ENCODE results near the gene ANXA2R. TPM values are rescaled to one million over a fixed set of nuclear protein-coding genes. Genes with fewer than 3 reads are reported as not detected.
"Not testable (repeated sequence)": the region's sequence is repeated elsewhere in the genome, so short reads cannot be mapped to it uniquely, and the experiment has no call there.

ANXA2R gene
- total and polyA plus RNA-seq, 8 donors: 1.5 to 2.9 (median 2.1) TPM

GRCh38 chr5:43063721-43064171 is 23.6 kb upstream of the ANXA2R start:
- TF ChIP-seq, protein P1, sequence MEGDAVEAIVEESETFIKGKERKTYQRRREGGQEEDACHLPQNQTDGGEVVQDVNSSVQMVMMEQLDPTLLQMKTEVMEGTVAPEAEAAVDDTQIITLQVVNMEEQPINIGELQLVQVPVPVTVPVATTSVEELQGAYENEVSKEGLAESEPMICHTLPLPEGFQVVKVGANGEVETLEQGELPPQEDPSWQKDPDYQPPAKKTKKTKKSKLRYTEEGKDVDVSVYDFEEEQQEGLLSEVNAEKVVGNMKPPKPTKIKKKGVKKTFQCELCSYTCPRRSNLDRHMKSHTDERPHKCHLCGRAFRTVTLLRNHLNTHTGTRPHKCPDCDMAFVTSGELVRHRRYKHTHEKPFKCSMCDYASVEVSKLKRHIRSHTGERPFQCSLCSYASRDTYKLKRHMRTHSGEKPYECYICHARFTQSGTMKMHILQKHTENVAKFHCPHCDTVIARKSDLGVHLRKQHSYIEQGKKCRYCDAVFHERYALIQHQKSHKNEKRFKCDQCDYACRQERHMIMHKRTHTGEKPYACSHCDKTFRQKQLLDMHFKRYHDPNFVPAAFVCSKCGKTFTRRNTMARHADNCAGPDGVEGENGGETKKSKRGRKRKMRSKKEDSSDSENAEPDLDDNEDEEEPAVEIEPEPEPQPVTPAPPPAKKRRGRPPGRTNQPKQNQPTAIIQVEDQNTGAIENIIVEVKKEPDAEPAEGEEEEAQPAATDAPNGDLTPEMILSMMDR (IDR thresholded peaks at IDR 0.05): no peak
- H3K4me3 ChIP-seq: peak overlapping the region in 1 of 2 donors; percentile 69
- H3K9me3 ChIP-seq: no peaks in the 10 kb centered on the region
- H3K36me3 ChIP-seq: no peaks in the 10 kb centered on the region
- ATAC-seq (no peak), DNase-seq (peak in 2 of 4 donors; percentile 37 to 70)
- intact Hi-C loops (cut with DNase I): no loop called here
- H3K27me3 ChIP-seq: no peaks in the 10 kb centered on the region
- peaks cover 13 to 27% of the 10 kb centered on the region in 2 donors for H3K4me1 ChIP-seq
- peak overlapping the region; percentile 100 for H3K27ac ChIP-seq

DNA sequence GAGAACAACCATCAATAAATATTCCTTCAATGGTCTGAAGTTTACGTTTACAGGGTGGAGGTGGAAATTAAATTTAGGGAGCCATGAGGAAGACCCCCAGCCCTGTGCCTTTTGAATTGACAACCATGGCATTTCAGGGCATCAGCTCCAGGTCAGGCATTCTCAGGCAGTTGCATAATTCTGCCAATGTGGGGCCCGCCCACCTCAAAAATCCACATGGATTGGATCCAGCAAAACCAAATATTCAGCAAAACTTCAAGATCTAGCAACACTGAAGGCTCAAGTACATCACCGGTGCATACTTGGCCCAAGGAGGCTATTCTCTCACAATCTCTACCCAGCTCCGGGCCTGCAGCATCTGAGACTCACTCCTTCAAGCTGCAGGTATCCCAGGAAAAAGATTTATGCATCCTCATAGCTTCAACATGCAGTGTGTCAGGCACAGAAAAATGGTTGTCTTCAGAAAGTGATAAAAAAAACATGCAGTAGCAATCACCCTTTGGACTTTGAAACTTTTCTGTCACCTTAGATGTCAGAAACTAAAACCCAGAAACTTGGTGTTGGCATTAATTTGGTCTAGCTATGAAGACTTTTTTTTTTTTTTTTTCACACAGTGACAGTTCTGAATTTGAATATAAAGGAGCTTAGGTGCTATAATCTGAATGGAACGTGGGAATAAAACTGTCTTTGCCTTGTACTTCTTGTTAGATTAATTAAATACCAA is 21.4 kb upstream of the ANXA2R start:
- H3K9me3 ChIP-seq: no peaks in the 10 kb centered on the region
- no peak overlapping the region for H3K27ac ChIP-seq
- no peak for DNase-seq
- intact Hi-C loops (cut with DNase I): no loop called here
- no peaks in the 10 kb centered on the region for H3K36me3 ChIP-seq
- H3K27me3 ChIP-seq: no peaks in the 10 kb centered on the region
- H3K4me3 ChIP-seq: no peak overlapping the region
- peaks cover 0 to 12% of the 10 kb centered on the region in 2 donors for H3K4me1 ChIP-seq
- no peak for ATAC-seq
- TF ChIP-seq, protein P1 (IDR thresholded peaks at IDR 0.05): no peak

DNA sequence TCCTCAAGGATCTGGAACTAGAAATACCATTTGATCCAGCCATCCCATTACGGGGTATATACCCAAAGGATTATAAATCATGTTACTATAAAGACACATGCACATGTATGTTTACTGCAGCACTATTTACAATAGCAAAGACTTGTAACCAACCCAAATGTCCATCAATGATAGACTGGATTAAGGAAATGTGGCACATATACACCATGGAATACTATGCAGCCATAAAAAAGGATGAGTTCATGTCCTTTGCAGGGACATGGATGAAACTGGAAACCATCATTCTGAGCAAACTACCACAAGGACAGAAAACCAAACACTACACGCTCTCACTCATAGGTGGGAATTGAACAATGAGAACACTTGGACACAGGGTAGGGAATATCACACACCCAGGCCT is 19.9 kb upstream of the ANXA2R start:
- H3K4me3 ChIP-seq; H3K9me3 ChIP-seq; ATAC-seq; DNase-seq; H3K36me3 ChIP-seq; H3K27me3 ChIP-seq; intact Hi-C loops (cut with DNase I); H3K27ac ChIP-seq: not testable (repeated sequence)
- H3K4me1 ChIP-seq: peaks cover 0 to 12% of the 10 kb centered on the region in 2 donors

GRCh38 chr5:43055098-43055497 is 15.0 kb upstream of the ANXA2R start:
- H3K27me3 ChIP-seq; DNase-seq; intact Hi-C loops (cut with DNase I); H3K9me3 ChIP-seq; ATAC-seq; H3K4me3 ChIP-seq; H3K4me1 ChIP-seq; H3K27ac ChIP-seq; H3K36me3 ChIP-seq: not testable (repeated sequence)

- ATAC-seq: no peak
- H3K4me3 ChIP-seq: no peak overlapping the region
- no peak for DNase-seq
- no peaks in the 10 kb centered on the region for H3K27me3 ChIP-seq
- peaks cover 0 to 5% of the 10 kb centered on the region in 2 donors for H3K36me3 ChIP-seq
- TF ChIP-seq, protein P1 (IDR thresholded peaks at IDR 0.05): no peak
- H3K9me3 ChIP-seq: no peaks in the 10 kb centered on the region
- intact Hi-C loops (cut with DNase I): no loop called here
- H3K4me1 ChIP-seq: no peaks in the 10 kb centered on the region
- no peak overlapping the region for H3K27ac ChIP-seq
Observed at GRCh38 chr5:43051684-43052083, 11.6 kb upstream of the ANXA2R start.

DNA sequence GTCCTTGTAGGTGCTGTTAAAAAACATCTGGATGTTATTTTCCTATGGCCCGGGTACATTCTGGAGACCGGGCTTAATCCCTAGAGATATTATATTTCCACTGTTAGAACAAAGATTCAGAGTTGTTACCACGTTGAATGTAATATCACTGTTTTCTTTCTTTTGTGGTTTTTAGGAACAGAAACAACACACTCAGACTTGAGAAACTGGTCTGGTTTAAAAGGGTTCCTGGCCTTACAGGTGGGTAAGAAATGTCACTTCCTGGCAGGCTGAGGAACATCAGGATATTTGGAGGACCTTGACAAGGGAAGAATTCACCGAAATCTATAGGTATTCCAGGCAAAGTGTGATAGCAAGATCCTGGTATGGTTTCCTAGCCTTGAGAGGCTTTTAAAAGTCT is 10.3 kb upstream of the ANXA2R start:
- TF ChIP-seq, protein P1 (IDR thresholded peaks at IDR 0.05): no peak
- Histone ChIP-seq H3K4me1 (no peaks in the 10 kb centered on the region), H3K9me3 (no peaks in the 10 kb centered on the region), H3K4me3 (no peak overlapping the region), H3K27me3 (no peaks in the 10 kb centered on the region), H3K36me3 (peaks cover 0 to 5% of the 10 kb centered on the region in 2 donors), H3K27ac (no peak overlapping the region)
- no peak for ATAC-seq
- DNase-seq: no peak
- intact Hi-C loops (cut with DNase I): no loop called here
